Ishikawa (cell line): ENCODE measurements around the gene JAG2.

Experiments used
- CEBPB ChIP-seq: IDR thresholded peaks from 2 replicates; pipeline ENCODE4 v1.6.1; 2012
- EP300 ChIP-seq: IDR thresholded peaks from 2 replicates; pipeline ENCODE4 v1.6.1; 2012; ENCODE audit warnings: borderline replicate concordance
- TCF12 ChIP-seq: IDR thresholded peaks from 2 replicates; pipeline ENCODE4 v1.6.1; 2012; ENCODE audit warnings: low read depth
- TEAD4 ChIP-seq: IDR thresholded peaks from 2 replicates; pipeline ENCODE4 v1.6.1; 2012
- YY1 ChIP-seq: IDR thresholded peaks from 2 replicates; pipeline ENCODE4 v1.6.1; 2012; ENCODE audit warnings: low read depth
- ZBTB7A ChIP-seq: IDR thresholded peaks from 2 replicates; pipeline ENCODE4 v1.6.1; 2012; ENCODE audit warnings: low read depth
- TF ChIP-seq, protein P1 (sequence below): IDR thresholded peaks from 2 replicates; pipeline ENCODE4 v1.6.1; 2012; ENCODE audit warnings: low read depth, mild to moderate bottlenecking
- TF ChIP-seq, protein P2 (sequence below): IDR thresholded peaks from 2 replicates; pipeline ENCODE4 v1.6.1; 2012

DNA sequence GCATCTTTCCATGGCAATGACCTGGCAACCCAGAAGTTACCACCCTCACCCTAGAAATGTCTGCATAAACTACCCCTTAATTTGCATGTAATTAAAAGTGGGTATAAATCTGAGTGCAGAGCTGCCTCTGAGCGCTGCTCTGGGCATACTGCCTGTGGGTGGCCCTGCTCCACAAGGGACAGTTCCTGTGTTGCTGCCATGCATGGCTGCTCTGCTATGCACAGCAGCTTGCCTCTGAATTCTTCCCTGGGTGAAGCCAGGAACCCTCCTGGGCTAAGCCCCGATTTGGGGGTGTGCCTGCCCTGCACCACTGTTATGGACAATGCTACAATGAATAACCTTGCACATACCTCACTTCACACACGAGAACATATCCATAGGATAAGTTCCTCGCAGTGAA, 67.7 kb downstream of the JAG2 start:
- TF ChIP-seq, protein P1, sequence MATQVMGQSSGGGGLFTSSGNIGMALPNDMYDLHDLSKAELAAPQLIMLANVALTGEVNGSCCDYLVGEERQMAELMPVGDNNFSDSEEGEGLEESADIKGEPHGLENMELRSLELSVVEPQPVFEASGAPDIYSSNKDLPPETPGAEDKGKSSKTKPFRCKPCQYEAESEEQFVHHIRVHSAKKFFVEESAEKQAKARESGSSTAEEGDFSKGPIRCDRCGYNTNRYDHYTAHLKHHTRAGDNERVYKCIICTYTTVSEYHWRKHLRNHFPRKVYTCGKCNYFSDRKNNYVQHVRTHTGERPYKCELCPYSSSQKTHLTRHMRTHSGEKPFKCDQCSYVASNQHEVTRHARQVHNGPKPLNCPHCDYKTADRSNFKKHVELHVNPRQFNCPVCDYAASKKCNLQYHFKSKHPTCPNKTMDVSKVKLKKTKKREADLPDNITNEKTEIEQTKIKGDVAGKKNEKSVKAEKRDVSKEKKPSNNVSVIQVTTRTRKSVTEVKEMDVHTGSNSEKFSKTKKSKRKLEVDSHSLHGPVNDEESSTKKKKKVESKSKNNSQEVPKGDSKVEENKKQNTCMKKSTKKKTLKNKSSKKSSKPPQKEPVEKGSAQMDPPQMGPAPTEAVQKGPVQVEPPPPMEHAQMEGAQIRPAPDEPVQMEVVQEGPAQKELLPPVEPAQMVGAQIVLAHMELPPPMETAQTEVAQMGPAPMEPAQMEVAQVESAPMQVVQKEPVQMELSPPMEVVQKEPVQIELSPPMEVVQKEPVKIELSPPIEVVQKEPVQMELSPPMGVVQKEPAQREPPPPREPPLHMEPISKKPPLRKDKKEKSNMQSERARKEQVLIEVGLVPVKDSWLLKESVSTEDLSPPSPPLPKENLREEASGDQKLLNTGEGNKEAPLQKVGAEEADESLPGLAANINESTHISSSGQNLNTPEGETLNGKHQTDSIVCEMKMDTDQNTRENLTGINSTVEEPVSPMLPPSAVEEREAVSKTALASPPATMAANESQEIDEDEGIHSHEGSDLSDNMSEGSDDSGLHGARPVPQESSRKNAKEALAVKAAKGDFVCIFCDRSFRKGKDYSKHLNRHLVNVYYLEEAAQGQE: 0 out of 2 replicates have a peak, but pooled peaks have one; percentile 24
- peak; percentile 38; the same call in 1 of the 2 replicates for TF ChIP-seq YY1
- TF ChIP-seq, protein P2, sequence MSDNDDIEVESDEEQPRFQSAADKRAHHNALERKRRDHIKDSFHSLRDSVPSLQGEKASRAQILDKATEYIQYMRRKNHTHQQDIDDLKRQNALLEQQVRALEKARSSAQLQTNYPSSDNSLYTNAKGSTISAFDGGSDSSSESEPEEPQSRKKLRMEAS: peak; percentile 57
- peak; percentile 42; the same call in 1 of the 2 replicates for TF ChIP-seq CEBPB
- no peak for TF ChIP-seq ZBTB7A
- peak; percentile 89 for TF ChIP-seq TCF12
- peak; percentile 95 for TF ChIP-seq TEAD4
- TF ChIP-seq EP300: peak; percentile 89
